ENCODE data around the gene IL1RL2.

IL1RL2 gene

DNA sequence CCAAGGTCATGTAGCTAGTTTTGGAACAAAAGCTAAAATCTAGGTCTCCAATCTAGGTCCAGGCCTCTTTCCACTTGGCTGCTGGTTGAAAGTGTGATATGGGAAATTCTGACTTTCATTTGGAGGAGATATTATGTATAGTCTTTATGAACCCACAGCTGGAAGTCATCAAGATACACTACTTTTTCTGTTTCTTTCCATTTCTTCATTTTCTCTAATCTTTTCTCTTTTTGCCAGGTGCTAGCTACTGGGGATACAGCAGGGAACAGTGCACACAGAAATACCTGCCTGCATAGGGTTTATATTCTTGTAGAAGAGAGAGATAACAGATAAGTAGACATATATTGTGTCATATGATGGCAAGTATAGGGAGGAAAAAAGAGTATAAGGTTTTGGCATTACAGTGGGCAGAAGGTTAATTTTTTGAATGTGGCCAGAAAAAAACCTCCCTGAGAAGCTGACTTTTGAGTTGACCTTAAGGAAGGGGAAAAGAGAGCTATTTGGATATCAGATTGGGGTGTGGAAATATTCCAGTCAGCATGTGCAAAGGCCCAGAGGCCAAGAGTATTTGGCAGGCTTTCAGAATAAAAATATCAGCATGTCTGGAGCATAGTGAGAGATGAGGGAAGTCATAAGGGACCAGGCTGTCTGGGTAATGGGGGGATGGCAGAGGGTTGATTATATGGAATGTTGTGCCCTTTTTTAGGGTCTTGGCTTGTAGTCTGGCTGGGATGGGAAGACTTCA, 28.6 kb upstream of the IL1RL2 start:
- DNase-seq (ENCODE audit: low read depth) = no peak

DNA sequence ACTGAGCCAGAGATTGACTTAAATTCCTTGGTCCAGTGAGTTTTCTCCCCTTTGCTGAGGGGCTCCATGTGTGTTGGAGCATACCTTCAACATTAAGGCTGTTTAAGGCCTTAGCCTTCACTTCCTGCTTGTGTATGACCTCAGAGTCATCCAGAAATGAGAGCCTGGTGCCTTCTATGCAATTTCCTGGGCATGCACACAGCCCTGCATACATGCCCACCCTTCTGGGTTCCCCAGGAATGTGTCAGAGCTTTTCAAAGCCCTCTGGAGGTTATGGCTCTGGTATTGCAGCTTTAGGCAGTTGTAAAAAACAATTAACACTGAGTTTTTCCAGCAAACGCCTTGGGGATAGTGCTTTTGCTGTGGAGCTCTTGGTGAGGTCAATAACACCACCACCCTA, 27.5 kb upstream of the IL1RL2 start:
- peak; percentile 59 for DNase-seq (ENCODE audit: low read depth)

DNA sequence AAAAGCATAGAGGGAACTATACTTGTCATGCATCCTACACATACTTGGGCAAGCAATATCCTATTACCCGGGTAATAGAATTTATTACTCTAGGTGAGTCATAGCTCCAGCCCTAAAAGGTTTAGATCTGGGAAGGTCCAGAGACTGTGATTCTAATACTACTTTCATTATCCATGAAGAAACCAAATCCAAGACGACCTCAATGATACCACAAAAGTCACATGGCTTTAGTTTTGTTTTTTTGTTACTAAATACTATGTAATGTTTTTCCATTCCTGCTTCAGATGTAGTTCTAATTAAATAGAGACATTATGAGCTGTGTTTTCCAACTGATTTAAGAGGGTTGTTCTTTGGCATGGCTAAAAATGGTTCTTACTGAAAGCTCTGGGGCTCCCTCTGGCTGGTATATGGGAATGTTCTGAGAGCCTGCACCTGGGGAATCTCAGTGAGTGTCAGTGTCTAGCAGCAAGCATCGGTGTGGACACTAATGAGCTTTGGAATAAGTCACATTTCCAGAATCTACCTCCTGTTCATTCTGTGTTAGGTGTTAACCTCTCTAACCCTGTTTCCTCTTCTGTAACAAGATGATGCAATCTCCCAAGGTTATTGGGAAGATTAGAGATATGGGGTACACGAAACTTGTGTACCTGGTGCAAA, 20.5 kb upstream of the IL1RL2 start:
- DNase-seq (ENCODE audit: low read depth) = peak; percentile 83

DNA sequence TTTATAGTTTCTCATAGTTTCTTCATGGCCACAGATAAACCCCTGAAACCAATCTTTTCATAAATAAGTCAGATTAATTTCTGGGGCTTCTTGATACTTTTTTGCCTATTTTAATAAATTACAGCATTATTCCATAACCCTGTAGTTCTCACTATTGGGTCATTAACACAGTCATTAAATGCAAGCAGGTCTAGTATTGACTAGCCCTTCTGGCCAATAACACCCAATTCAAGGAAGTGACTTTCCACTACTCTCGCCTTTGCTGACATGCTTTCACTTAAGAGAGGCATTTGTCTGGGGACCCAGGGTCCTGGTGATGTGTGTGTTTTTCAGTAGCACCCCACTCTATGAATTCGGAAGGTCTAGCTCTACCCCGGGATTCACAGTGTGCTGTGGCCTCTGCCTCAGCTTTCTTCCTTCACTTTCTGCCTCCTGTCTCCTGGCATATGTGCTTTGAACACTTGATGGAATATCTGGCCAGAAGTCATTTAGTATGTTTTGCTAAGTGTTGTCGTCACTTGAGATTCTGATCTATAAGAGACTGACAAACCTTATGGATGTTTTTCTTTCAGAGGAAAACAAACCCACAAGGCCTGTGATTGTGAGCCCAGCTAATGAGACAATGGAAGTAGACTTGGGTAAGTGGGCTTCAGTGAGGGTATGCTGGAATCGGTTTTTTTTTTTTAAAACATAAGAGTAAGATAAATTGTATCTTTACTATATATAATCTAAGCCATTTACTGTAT, 18.6 kb upstream of the IL1RL2 start:
- DNase-seq (ENCODE audit: low read depth) = no peak

DNA sequence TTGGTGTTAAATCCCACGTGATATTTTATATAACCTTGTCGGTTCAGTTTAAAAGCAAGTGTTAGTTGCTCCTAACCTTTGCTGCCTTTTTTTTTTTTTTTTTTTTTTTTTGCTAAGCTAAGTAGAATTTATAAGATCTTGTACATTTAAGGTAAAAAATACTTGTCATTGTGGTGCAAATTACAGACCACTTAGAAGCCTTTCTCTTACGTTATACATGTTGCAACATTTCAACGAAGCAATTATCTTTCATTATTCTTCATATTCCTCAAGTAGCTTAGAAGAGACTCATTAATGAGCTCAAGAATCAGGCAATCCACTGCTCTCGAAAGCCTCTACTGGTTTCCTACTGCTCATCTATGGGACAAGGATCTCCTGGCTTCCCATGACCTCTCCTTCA, 14.9 kb upstream of the IL1RL2 start:
- no peak for DNase-seq (ENCODE audit: low read depth)

DNA sequence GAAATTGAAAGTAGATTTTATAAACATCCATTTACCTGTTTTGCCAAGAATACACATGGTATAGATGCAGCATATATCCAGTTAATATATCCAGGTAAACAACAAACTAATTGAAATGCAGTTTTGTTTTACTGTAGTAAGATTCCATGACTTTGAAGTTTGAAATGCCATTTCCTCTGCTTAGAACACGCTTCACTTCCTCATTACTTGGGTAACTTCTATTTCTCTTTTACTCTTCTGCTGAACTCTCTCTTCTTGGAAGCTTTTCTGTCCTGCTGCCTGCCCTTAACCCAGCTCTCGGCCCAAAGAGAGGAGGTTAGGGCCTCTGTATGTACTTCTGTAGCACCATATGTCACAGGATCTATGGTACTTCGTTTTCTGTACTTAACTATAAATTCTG, 14.1 kb upstream of the IL1RL2 start:
- no peak for DNase-seq (ENCODE audit: low read depth)

DNA sequence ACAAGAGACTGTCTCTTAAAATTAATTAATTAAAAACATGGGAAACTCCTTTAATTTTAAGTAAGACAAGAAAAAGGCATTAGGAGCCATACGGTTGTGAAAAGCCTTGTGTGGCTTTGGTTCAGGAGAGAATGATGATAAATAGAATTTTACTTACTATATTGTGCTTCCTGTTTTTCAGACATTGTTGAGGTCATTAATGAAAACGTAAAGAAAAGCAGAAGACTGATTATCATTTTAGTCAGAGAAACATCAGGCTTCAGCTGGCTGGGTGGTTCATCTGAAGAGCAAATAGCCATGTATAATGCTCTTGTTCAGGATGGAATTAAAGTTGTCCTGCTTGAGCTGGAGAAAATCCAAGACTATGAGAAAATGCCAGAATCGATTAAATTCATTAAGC, 10.7 kb upstream of the IL1RL2 start:
- no peak for DNase-seq (ENCODE audit: low read depth)

DNA sequence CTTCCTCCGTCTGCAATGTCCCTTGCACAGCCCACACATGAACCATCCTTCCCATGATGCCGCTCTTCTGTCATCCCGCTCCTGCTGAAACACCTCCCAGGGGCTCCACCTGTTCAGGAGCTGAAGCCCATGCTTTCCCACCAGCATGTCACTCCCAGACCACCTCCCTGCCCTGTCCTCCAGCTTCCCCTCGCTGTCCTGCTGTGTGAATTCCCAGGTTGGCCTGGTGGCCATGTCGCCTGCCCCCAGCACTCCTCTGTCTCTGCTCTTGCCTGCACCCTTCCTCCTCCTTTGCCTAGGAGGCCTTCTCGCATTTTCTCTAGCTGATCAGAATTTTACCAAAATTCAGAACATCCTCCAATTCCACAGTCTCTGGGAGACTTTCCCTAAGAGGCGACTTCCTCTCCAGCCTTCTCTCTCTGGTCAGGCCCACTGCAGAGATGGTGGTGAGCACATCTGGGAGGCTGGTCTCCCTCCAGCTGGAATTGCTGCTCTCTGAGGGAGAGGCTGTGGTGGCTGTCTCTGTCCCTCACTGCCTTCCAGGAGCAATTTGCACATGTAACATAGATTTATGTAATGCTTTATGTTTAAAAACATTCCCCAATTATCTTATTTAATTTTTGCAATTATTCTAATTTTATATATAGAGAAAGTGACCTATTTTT, 8.9 kb upstream of the IL1RL2 start:
- DNase-seq (ENCODE audit: low read depth) = no peak

DNA sequence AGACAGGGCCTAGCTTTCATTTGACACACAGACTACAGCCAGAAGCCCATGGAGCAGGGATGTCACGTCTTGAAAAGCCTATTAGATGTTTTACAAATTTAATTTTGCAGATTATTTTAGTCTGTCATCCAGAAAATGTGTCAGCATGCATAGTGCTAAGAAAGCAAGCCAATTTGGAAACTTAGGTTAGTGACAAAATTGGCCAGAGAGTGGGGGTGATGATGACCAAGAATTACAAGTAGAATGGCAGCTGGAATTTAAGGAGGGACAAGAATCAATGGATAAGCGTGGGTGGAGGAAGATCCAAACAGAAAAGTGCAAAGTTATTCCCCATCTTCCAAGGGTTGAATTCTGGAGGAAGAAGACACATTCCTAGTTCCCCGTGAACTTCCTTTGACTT, 7.8 kb upstream of the IL1RL2 start:
- DNase-seq (ENCODE audit: low read depth) = no peak

DNA sequence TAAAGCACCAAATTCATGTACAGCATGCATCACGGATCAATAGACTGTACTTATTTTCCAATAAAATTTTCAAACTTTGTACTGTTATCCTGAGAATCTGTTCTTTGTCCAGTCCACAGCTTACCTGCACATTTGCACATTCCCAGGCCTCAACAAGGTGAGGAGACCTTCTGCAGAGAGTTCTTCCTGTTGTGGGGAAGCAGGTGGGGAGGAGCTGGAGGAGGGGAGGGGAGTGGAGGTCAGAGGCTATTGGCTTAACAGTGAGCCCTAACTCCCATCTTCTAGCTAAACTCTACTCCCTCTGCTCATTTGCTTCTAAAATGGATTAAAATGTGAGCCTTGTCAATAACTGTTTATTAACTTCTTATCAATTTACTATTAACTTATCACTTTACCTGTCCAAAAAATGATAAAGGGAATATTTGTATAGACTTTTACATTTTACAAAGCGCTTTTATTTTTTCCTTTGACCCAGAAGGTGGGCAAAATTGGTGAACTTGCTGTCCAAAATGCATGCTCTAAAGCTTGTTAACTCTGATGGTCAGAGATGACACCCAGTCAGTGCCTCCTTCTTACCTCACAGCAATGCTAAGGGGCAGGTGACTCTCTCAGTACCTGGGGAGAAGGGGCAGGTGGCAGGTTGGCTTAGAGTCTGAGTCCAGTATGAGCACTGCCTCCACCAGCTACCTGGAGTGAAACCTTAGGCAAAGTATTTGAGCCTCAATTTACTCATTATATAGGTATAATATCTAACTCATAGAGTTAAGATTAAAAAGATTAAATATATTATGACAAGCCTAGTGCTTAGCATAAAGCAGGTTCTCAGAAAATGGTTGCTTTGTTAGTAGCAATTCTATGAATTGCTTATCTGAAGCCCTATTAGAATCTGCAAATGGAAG, 6.8 kb upstream of the IL1RL2 start:
- DNase-seq (ENCODE audit: low read depth) = no peak

DNA sequence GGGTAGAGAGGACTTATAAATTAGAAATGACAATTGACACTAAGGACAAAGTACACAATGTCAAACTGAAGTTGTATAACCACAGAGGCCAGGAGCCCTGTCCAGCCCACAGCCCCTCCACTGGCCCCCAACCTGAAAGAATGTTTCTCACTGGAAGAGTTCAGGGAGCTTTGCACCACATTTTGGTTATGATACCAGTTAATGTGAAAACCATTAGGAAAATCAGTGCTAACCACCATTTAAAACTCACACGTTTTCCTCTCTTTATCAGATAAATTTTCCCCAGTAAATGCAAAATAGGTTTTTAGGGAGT, 6.2 kb upstream of the IL1RL2 start:
- no peak for DNase-seq (ENCODE audit: low read depth)

DNA sequence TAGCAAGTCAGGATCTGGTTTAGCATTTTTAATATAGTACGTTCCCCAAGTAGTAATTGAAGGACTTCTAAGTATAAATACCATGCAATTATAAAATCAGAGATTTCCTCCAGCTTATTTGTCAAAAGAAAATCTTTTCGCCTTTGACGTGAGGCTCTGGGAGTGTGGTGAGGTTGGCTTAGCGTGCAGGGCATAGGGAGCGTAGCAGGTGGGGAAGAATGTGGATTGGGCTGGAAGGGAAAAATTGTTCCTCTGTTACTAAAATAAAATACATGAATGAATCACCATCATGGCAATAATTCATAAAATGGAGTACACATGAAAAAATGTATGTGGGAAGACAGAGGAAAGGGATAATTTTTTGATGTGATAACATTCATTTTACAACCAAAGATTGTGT, 5.4 kb upstream of the IL1RL2 start:
- DNase-seq (ENCODE audit: low read depth) = no peak

DNA sequence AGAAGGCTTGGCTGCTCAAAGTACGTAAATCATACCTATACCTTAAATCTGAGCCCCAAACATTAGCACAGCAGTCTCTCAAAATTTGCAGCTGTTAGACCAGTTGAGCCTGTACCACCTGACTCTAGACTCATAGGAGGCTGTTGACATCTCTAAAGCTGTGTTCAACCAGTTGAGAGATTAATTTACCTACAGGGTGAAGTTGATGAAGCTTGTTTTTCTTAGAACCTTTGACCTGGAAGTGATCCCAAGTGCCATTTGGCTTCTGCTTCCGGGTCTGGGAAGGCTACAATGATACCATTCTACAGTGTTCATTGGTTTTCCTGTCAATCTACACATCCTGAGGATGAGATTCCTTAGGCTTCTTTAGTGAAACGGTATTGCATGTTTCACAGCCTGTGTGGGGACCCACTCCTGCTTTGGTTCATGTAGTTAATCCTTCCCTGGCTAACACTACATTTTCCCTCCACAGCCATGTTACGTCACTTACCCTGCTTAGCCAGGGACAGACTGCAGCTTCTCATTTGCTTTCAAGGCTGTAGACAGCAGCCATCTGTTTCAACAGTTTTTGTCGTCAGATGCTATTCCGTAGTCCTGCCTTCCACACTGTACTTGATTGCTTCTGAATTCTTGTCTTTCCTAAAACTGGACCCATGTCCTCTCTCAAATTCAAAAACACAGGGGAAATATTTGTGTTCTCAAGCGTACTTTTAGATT, 4.7 kb upstream of the IL1RL2 start:
- no peak for DNase-seq (ENCODE audit: low read depth)

DNA sequence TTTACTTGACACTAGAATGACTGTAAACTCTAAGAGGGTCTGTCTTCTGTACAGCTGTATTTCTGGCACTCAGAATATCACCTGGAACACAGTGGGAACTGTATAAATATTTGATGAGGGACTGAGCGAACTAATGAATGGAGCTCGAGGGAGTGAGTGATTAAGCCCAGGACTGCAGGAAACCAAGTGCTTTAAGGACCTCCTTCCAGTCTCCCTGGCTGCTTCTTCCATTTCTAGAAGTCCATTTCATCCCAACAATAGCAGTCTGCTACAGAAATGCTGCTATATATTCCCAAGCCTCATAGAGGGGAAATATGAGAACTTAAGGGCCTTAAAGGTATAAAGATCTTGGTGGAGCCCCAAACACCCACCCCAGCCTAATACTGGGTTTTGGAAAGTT, 2.8 kb upstream of the IL1RL2 start:
- DNase-seq (ENCODE audit: low read depth) = no peak

DNA sequence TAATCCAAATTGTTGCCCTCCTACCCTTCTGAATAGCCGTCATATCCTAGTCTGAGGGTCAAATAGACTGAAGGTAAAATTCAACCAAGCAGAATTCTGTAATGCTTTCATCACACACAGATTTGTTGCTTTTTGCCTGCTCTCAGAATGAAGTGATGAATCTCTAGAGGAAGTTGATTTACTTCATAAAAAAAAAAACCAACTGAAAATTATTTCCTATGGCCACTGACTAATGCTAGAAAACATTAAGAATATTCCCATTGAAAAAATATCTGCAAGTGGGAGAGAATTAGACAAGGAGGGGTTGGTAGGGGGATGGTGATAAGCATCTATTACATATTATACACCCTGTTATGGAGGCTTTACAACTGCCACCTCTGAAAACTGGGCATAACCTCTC, 2.3 kb upstream of the IL1RL2 start:
- DNase-seq (ENCODE audit: low read depth) = peak; percentile 9

DNA sequence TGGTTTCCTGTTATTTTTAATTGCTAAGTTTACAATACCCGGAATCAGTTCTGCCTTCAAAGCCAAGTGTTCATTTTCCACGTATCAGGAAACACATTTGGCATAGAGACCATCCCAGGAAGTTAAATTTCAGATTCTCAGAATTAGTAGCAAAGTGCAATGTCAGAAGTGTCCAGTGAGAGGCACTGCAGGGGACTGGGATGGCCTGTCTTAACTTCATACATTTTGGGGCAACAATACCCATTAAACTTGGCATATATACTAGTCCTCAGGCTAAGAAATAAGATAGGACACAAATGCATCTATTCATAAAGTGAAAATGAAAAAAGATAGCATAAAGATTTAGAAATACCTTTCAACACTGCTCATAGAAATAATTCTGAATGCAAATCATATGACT, 1.5 kb upstream of the IL1RL2 start:
- peak; percentile 18 for DNase-seq (ENCODE audit: low read depth)

DNA sequence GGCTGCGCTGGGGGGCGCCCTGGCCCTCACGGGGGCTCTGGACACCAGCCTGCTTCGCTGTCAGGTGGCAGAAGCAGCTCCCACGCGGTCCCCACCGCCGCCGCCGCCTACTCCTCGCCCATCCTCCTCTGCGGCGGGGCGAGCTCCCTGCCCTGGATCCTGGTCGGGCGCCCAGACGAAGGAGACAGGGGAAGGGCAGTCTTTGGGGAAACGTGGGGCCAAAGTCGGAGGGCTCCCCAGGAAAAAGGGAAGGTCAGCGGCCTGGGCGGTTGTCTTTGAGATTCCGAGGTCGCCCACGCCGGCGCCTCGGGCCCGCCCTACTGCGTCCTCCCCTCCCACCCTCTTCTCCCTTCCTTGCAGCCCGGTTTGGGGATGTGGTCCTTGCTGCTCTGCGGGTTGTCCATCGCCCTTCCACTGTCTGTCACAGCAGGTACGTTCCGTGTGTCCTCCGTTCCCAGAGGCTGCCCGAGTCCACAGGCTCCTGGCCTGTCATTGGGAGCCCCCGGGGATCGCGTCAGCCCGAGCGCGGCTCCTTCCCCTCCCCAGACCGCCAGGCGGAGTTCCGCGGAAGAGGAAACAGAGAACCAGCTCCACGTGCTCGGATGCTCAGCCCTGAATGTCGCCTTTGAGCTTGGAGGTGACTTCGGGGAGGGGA, 800 bp downstream of the IL1RL2 start:
- DNase-seq (ENCODE audit: low read depth) = peak; percentile 25

DNA sequence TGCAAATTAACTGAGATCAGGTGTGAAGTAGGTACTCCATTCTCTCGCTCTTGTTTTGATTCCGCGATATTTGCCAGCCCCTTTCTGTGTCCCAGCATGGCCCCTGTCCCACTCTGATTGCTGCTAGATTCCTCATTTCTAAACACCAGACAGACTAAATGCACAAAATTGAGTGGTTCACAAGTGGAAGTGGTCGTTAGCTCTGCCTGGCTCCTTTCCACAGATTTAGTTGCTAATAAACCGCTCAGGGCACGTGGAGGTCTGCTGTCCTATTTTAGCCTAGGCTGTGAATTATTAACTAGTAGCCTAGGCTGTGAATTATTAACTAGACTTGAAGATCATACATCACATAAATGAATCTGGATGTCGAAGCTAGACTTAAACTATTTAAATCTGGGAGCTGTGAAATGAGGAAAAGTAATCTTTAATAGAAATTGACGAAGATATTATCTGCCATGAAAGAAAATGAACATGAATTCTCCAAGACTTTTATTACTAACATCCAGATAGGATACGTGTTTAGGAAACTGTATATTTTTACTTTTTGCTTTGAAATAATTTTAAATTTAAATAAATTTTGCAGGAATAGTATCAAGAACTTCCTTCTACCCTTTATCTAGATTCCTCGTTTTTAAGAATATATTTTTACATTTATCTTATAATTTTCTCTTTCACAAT, 3.7 kb downstream of the IL1RL2 start:
- no peak for DNase-seq (ENCODE audit: low read depth)

DNA sequence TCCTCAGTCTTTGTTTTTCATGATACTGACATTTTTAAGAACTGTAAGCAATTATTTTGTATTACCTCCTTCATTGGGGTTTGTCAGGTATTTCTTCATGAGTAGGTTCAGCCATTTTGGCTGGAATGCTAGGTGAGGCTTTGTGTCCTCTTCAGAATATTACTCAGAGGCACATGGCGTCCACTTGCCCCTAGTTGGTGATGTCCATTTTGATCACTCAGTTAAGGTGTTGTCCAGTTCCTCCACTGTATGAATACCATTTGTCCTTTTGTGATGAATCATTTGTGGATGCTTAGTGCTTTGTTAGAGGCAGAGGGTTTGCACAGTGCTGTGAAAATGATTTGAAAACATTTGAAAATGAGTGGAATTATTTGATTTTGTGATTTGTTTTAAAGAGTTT, 4.7 kb downstream of the IL1RL2 start:
- no peak for DNase-seq (ENCODE audit: low read depth)

DNA sequence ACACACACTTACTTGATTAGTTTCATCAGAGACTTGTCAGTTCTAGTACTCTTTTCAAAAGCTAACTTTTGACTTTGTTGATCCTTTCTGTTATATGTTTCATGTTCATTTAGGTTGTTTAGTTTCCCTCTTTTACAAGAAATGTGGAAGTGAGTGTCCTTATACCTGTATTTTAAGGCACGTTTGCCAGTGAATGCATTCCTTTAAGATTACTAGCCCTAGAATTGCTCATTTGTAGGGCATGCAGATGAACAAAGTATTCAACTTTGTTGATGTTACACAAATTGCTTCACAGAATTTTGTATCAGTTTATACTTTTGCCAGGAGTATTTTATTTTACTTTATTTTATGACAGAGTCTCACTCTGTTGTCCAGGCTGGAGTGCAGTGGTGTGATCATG, 6.3 kb downstream of the IL1RL2 start:
- DNase-seq (ENCODE audit: low read depth) = peak; percentile 29
